OCI-LY3 (cell line): ENCODE results near the gene MYH7.
"Not testable (repeated sequence)": the region's sequence is repeated elsewhere in the genome, so short reads cannot be mapped to it uniquely, and the experiment has no call there.

Source experiments
- H2AFZ ChIP-seq: fragments of 200-600, 300-600 bp; shearing (Covaris generic); 2 replicates; pipeline ENCODE4 v1.6.0; 2014; ENCODE audit warnings: antibody characterized with exemption, low read depth, low read length
- H3K27ac ChIP-seq: fragments of 200-600, 300-600 bp; sonication (generic); 2 replicates; pipeline ENCODE4 v1.5.1; 2014; ENCODE audit warnings: mild to moderate bottlenecking, low read length, moderate library complexity, mixed read lengths
- H3K27me3 ChIP-seq: fragments of 200-600, 300-600 bp; sonication (generic); 2 replicates; pipeline ENCODE4 v1.6.1; 2014; ENCODE audit warnings: low read depth, low read length, mixed read lengths
- H3K36me3 ChIP-seq: fragments of 200-600, 300-600 bp; sonication (generic); replicated peaks from 2 replicates; pipeline ENCODE3; 2014; ENCODE audit warnings: low read depth, low read length, mixed read lengths
- H3K4me1 ChIP-seq: fragments of 300-600, 200-600 bp; sonication (generic); 2 replicates; pipeline ENCODE4 v1.6.1; 2014; ENCODE audit warnings: low read length, mixed read lengths
- H3K4me2 ChIP-seq: fragments of 200-600, 300-600 bp; sonication (generic); 2 replicates; pipeline ENCODE4 v1.6.1; 2014; ENCODE audit warnings: low read length, mixed read lengths
- H3K4me3 ChIP-seq: fragments of 300-600, 200-600 bp; sonication (generic); 2 replicates; pipeline ENCODE4 v1.5.1; 2014; ENCODE audit warnings: antibody characterized with exemption, mild to moderate bottlenecking, low read length, moderate library complexity
- H3K79me2 ChIP-seq: fragments of 300-600, 200-600 bp; shearing (Covaris generic); 2 replicates; pipeline ENCODE4 v1.6.1; 2014; ENCODE audit warnings: mild to moderate bottlenecking, low read length, mixed read lengths
- H3K9ac ChIP-seq: fragments of 300-600, 200-600 bp; shearing (Covaris generic); 2 replicates; pipeline ENCODE4 v1.6.0; 2014; ENCODE audit warnings: mild to moderate bottlenecking, low read length, moderate library complexity
- H3K9me3 ChIP-seq: fragments of 200-600, 300-600 bp; shearing (Covaris generic); 2 replicates; pipeline ENCODE4 v1.6.1; 2014; ENCODE audit warnings: low read length, mixed read lengths; ENCODE audit not compliant: insufficient read depth
- H4K20me1 ChIP-seq: fragments of 200-600, 300-600 bp; sonication (generic); 2 replicates; pipeline ENCODE4 v1.6.1; 2016; ENCODE audit warnings: low read length, mixed read lengths; ENCODE audit not compliant: insufficient read depth
- CTCF ChIP-seq: fragments of 200-600, 300-600 bp; sonication (generic); IDR thresholded peaks from 2 replicates; pipeline ENCODE4 v1.5.1; 2014; ENCODE audit warnings: antibody characterized with exemption, low read length, low read depth
- EZH2phosphoT487 ChIP-seq: fragments of 200-600 bp; shearing (Covaris generic); IDR thresholded peaks from 2 replicates; pipeline ENCODE4 v1.6.1; 2018; ENCODE audit warnings: antibody characterized with exemption, mixed run types, low read depth

Gene MYH7

GRCh38 chr14:23460960-23461359 lies 25.5 kb upstream of the MYH7 start:
- H3K79me2 ChIP-seq: no peaks in the 10 kb centered on the region
- H3K9me3 ChIP-seq: no peaks in the 10 kb centered on the region
- peaks cover 4% of the 10 kb centered on the region; the same call in 1 of the 2 replicates for H3K27me3 ChIP-seq
- H3K4me3 ChIP-seq: no peak overlapping the region
- TF ChIP-seq CTCF (no peak), EZH2phosphoT487 (no peak)
- no peaks in the 10 kb centered on the region for H4K20me1 ChIP-seq
- H3K9ac ChIP-seq: no peak overlapping the region
- H3K4me2 ChIP-seq: no peak overlapping the region
- no peaks in the 10 kb centered on the region for H3K36me3 ChIP-seq
- no peaks in the 10 kb centered on the region for H3K4me1 ChIP-seq
- no peak overlapping the region for H3K27ac ChIP-seq
- no peak overlapping the region for H2AFZ ChIP-seq

DNA sequence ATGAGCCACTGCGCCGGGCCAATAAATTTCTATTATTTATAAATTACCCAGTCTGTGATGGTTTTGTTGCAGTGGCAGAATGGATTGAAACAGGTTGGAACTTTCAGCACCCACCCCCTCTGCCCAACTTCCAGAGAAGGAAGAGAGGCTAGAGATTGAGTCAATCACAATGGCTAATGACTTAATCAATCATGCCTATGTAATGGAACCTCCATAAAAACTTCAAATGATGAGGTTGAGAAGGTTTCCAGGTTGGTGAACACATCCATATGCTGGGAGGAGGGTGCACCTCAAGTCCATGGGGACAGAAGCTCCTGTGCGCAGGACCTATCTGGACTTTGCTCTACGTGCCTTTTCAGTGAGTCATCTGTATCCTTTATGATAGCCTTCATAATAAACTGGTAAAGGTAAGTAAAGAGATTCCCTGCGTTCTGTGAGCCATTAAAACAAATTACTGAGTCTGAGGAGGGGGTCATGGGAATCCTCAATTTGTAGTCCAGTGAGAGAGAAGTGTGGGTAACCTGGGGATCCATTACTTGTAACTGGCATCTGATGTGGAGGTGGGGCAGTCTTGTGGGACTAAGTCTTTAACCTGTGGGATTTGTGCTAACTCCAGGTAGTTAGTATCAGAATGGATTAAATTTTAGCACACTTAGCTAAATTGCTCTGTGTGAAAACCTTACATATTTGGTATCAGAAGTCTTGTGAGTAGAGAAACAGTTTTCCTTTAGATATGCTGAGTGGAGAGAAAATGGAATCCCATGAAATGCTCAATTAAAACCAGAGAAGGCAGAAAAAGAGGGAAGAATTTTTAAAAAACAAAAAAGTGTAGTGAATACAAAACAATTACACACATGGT lies 22.4 kb upstream of the MYH7 start:
- Histone ChIP-seq H3K36me3 (no peaks in the 10 kb centered on the region), H2AFZ (no peak overlapping the region), H4K20me1 (no peaks in the 10 kb centered on the region), H3K27me3 (peaks cover 4% of the 10 kb centered on the region; the same call in 1 of the 2 replicates), H3K4me1 (no peaks in the 10 kb centered on the region), H3K4me3 (no peak overlapping the region), H3K79me2 (no peaks in the 10 kb centered on the region), H3K27ac (no peak overlapping the region), H3K9me3 (no peaks in the 10 kb centered on the region), H3K9ac (no peak overlapping the region), H3K4me2 (no peak overlapping the region)
- TF ChIP-seq EZH2phosphoT487 (no peak), CTCF (no peak)

DNA sequence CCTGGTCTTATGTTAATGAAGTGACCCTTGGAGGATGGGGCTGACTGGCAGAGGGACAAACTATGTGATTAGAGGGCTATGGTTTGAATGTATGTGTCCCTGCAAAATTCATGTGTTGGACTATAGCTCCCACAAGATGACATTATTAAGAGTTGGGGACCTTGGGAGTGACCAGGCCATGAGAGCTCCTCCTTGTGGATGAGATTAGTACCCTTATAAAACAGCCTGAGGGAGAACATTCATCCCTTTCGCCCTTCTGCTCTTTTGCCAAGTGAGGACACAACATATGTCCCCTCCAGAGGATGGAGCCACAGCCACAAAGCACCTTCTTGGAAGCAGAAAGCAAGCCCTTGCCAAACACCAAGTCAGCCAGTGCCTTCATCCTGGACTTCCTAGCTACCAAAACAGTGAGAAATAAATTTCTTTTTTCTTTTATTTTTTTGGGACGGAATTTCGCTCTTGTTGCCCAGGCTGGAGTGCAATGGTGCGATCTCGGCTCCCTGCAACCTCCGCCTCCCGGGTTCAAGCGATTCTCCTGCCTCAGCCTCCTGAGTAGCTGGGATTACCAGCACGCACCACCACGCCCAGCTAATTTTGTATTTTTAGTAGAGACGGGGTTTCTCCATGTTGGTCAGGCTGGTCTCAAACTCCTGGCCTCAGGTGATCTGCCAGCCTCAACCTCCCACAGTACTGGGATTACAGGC lies 21.6 kb upstream of the MYH7 start:
- not testable (repeated sequence) for H3K79me2 ChIP-seq, H2AFZ ChIP-seq, H3K9me3 ChIP-seq, H3K4me2 ChIP-seq, H3K9ac ChIP-seq, H3K4me1 ChIP-seq, H4K20me1 ChIP-seq, H3K27me3 ChIP-seq, H3K27ac ChIP-seq, H3K4me3 ChIP-seq, H3K36me3 ChIP-seq
- peak; percentile 35 for TF ChIP-seq CTCF

- no peaks in the 10 kb centered on the region for H3K9me3 ChIP-seq
- no peak for TF ChIP-seq CTCF
- no peak for TF ChIP-seq EZH2phosphoT487
- no peaks in the 10 kb centered on the region for H3K36me3 ChIP-seq
- no peaks in the 10 kb centered on the region for H4K20me1 ChIP-seq
- H3K27ac ChIP-seq: no peak overlapping the region
- no peak overlapping the region for H3K4me3 ChIP-seq
- no peaks in the 10 kb centered on the region for H3K4me1 ChIP-seq
- H3K9ac ChIP-seq: no peak overlapping the region
- H2AFZ ChIP-seq: no peak overlapping the region
- H3K4me2 ChIP-seq: no peak overlapping the region
- no peaks in the 10 kb centered on the region for H3K79me2 ChIP-seq
- H3K27me3 ChIP-seq: peaks cover 7% of the 10 kb centered on the region; the same call in 1 of the 2 replicates
Observed at GRCh38 chr14:23454445-23454856, 19.0 kb upstream of the MYH7 start.
